ENCODE data around the gene WDFY3. TPM values are rescaled to one million over a fixed set of nuclear protein-coding genes. Genes with fewer than 3 reads are reported as not detected.

WDFY3 gene
- total and polyA plus RNA-seq, 9 of the 15 experiments (the other 6 are each of a cell fraction or from before 2014, with no cell fraction given): 0.58 to 13.5 (median 9.4) TPM

GRCh38 chr4:84710548-84710947 lies 255.9 kb downstream of the WDFY3 start:
- Histone ChIP-seq H3K9me1 (ENCODE audit: control insufficient read depth, insufficient read depth, low read length) (no peaks in the 10 kb centered on the region), H3K27me3 (ENCODE audit: control insufficient read depth in 2 of 2, insufficient read depth in 2 of 2, low read length in 2 of 2) (no peaks in the 10 kb centered on the region), H3K9ac (ENCODE audit: insufficient read depth in 1 of 2, low read depth in 2 of 2, low read length in 2 of 2) (no peak overlapping the region), H2AFZ (ENCODE audit: low read depth, low read length) (no peak overlapping the region), H3K36me3 (ENCODE audit: control insufficient read depth, insufficient read depth, low read length) (no peaks in the 10 kb centered on the region), H3K4me2 (ENCODE audit: insufficient read depth, low read length) (no peak overlapping the region), H4K20me1 (replicated peaks; ENCODE audit: control insufficient read depth, insufficient read depth, low read length) (no peaks in the 10 kb centered on the region), H3K9me3 (replicated peaks; ENCODE audit: control insufficient read depth, insufficient read depth, low read depth, low read length) (no peaks in the 10 kb centered on the region), H3K4me3 (no peak overlapping the region), H3K27ac (ENCODE audit: extremely low read depth, low read depth, low read length) (no peak overlapping the region), H3K79me2 (ENCODE audit: control insufficient read depth, insufficient read depth, low read length) (no peaks in the 10 kb centered on the region), H3K4me1 (replicated peaks in 1 of 2; ENCODE audit: control insufficient read depth in 2 of 2, insufficient read depth in 2 of 2, low read length in 2 of 2) (no peaks in the 10 kb centered on the region)
- FAIRE-seq (no peak), DNase-seq (ENCODE audit: extremely low read depth in 1 of 4, low spot score in 3 of 4) (no peak), ATAC-seq (no peak)
- in situ Hi-C loops (cut with MboI) (no loop called here), intact Hi-C loops (cut with micrococcal nuclease) (no loop called here)
- TF ChIP-seq C11orf30 (IDR thresholded peaks at IDR 0.05; ENCODE audit: low read depth) (peak; percentile 46; the same call in 1 of the 2 replicates), ZNF551 (CRISPR knock-in tag; IDR thresholded peaks at IDR 0.05) (no peak), ZFP30 (CRISPR knock-in tag; IDR thresholded peaks at IDR 0.05; ENCODE audit: borderline replicate concordance) (no peak), MAFK (IDR thresholded peaks at IDR 0.05; ENCODE audit: low read length) (peak; percentile 16; the same call in 1 of the 2 replicates), ZNF316 (IDR thresholded peaks at IDR 0.05) (peak; percentile 61), MAFF (IDR thresholded peaks at IDR 0.05; ENCODE audit: low read length) (0 out of 2 replicates have a peak, but pooled peaks have one; percentile 22), E2F5 (CRISPR knock-in tag; IDR thresholded peaks at IDR 0.05) (no peak), E4F1 (CRISPR knock-in tag; IDR thresholded peaks at IDR 0.05; ENCODE audit: borderline replicate concordance) (no peak), SREBF1 (IDR thresholded peaks at IDR 0.05; ENCODE audit: borderline replicate concordance, low read depth, low read length) (no peak), MAFG (tag; conservative IDR thresholded peaks at IDR 0.05) (peak; percentile 32; the same call in 1 of the 2 replicates)
- WGBS (ENCODE audit: insufficient coverage, low coverage, missing lambda C conversion rate): 42% methylated on average over 3 of the region's 3 CpGs
- ChIA-PET POLR2A (no interaction called here), CTCF (ENCODE audit: low intra/inter-chr PET ratio) (no interaction called here)
- no TSS peak for BruUV-seq (replicated peaks)
